Measurements from ENCODE around the gene DMWD. TPM values are rescaled to one million over a fixed set of nuclear protein-coding genes. Genes with fewer than 3 reads are reported as not detected.

DMWD gene
- polyA plus RNA-seq (2011; rRNA removed) = 17.1 and 17.5 TPM in 2 replicates
- 28.8 and 39.5 TPM in 2 replicates for polyA plus RNA-seq (2012; cell fraction: cytosol; rRNA removed)
- polyA plus RNA-seq (2012; cell fraction: nucleus; rRNA removed) = 74.3 and 105 TPM in 2 replicates
- 29.9 to 31.3 TPM (median 29.9 TPM) in 3 replicates for polyA plus RNA-seq (2017; fragmentation: RNase III; extraction: RNeasy Plus Mini Kit Qiagen cat#74134 plus additional on column Dnase treatment)
- 34.6 and 43.7 TPM in 2 replicates for polyA minus RNA-seq (2011; rRNA and poly(A)+ RNA removed)

- POLR2A ChIA-PET = interaction anchor here (0.6 to 2.8 kb wide), 7 partner anchors 8 to 25 kb away, joined by 3 to 43 read pairs (median 3); partner anchors contain the start of genes DMPK, RSPH6A and SIX5
- peak within 1 kb of the TSS; percentile 97 for H3K4me3 ChIP-seq
- peaks cover 19% of the 10 kb centered on the region for H3K4me1 ChIP-seq
- peak within 1 kb of the TSS; percentile 87 to 98 for H3K27ac ChIP-seq
- FAIRE-seq = peak; percentile 93
- no peaks in the 10 kb centered on the region for H3K9me3 ChIP-seq
- TF ChIP-seq RFX5 (IDR thresholded peaks at IDR 0.05) = peak; percentile 61; the same call in 1 of the 2 replicates
- TF ChIP-seq BCL3 (IDR thresholded peaks at IDR 0.05) = peak; percentile 88; the same call in 2 of the 3 replicates
- peak; percentile 86 for TF ChIP-seq POLR2A (IDR thresholded peaks at IDR 0.05; ENCODE audit: low read length)
- TF ChIP-seq EP300 (IDR thresholded peaks at IDR 0.05) = no peak
- peak; percentile 67; the same call in 1 of the 2 replicates for TF ChIP-seq HOXB5 (CRISPR knock-in tag; IDR thresholded peaks at IDR 0.05)
- 0 out of 2 replicates have a peak, but pooled peaks have one; percentile 46 for TF ChIP-seq TP53 (CRISPR knock-in tag; IDR thresholded peaks at IDR 0.05)
- peak; percentile 70 to 90; a peak in 4 of 5 replicates for TF ChIP-seq JUN (IDR thresholded peaks at IDR 0.05)
- TF ChIP-seq PBX3 (IDR thresholded peaks at IDR 0.05) = peak; percentile 89
- TF ChIP-seq EHMT2 (IDR thresholded peaks at IDR 0.05; ENCODE audit: low read depth) = no peak
- TF ChIP-seq FOSB (CRISPR knock-in tag; IDR thresholded peaks at IDR 0.05) = no peak
- 0 out of 2 replicates have a peak, but pooled peaks have one; percentile 18 for TF ChIP-seq MAX (IDR thresholded peaks at IDR 0.05)
- peak; percentile 81; the same call in 1 of the 2 replicates for TF ChIP-seq PHF8 (IDR thresholded peaks at IDR 0.05; ENCODE audit: borderline replicate concordance, low read depth)
- H3K4me2 ChIP-seq = peak within 1 kb of the TSS; percentile 97
- WGBS (ENCODE audit: missing lambda C conversion rate) = 2% methylated on average over 56 of the region's 86 CpGs
- peak; percentile 90 to 93 for ATAC-seq
- CTCF ChIA-PET = interaction anchor here (0.7 to 74.3 kb wide), 4 partner anchors 8 to 991 kb away, joined by 4 to 2204 read pairs (median 1106); partner anchors contain the start of genes DMPK, DMWD, RSPH6A and SIX5
- DNase-seq (ENCODE audit: low read depth in 1 of 2, low spot score in 1 of 2) = peak; percentile 90 to 99
Measured at GRCh38 chr19:45792470-45793177, at the start of gene DMWD. TSS of gene DMWD (minus strand) at chr19:45792845. CDS start at chr19:45792756, 89 bp downstream.

GRCh38 chr19:45842198-45842597, 49.6 kb upstream of the DMWD start:
- CTCF ChIA-PET = interaction anchor here (0.9 to 6.8 kb wide), 6 partner anchors 10 to 44 kb away, joined by 3 to 50 read pairs (median 4); partner anchors contain the start of gene FOXA3
- peaks cover 8% of the 10 kb centered on the region for H3K9me3 ChIP-seq
- no peak for DNase-seq (ENCODE audit: low read depth in 1 of 2, low spot score in 1 of 2)
- POLR2A ChIA-PET = interaction anchor here (1.1 kb wide), 1 partner anchor 21 kb away, joined by 4 read pairs; no protein-coding TSS in a partner anchor
- TF ChIP-seq POLR2AphosphoS2 (conservative IDR thresholded peaks at IDR 0.05; ENCODE audit: low read length) = no peak
- TF ChIP-seq KDM1A (IDR thresholded peaks at IDR 0.05; ENCODE audit: low read depth) = no peak
- ATAC-seq = peak; percentile 29 to 40; a peak in 3 of 6 replicates
- FAIRE-seq = no peak
- no peak overlapping the region for H3K27ac ChIP-seq
- no peak overlapping the region for H3K4me2 ChIP-seq
- H3K4me1 ChIP-seq = no peaks in the 10 kb centered on the region
- 94% methylated on average over 14 of the region's 14 CpGs for WGBS (ENCODE audit: missing lambda C conversion rate)
- no peak overlapping the region for H3K4me3 ChIP-seq

GRCh38 chr19:45834970-45835369, 42.3 kb upstream of the DMWD start:
- ATAC-seq (peak; percentile 13 to 33; a peak in 1 of 6 replicates), FAIRE-seq (no peak), DNase-seq (ENCODE audit: low read depth in 1 of 2, low spot score in 1 of 2) (no peak)
- WGBS (ENCODE audit: missing lambda C conversion rate) = 82% methylated on average over 7 of the region's 7 CpGs
- no peak overlapping the region for H3K27ac ChIP-seq
- H3K9me3 ChIP-seq = peaks cover 8% of the 10 kb centered on the region
- no peak overlapping the region for H3K4me2 ChIP-seq
- POLR2A ChIA-PET = no interaction called here
- H3K4me3 ChIP-seq = no peak overlapping the region
- no peaks in the 10 kb centered on the region for H3K4me1 ChIP-seq
- CTCF ChIA-PET = interaction anchor here (0.8 to 62.0 kb wide), 4 partner anchors 10 to 50 kb away, joined by 3 to 2204 read pairs (median 20); partner anchors contain the start of genes DMPK, DMWD, FOXA3 and RSPH6A
- TF ChIP-seq CBX8 (IDR thresholded peaks at IDR 0.05) (no peak), NR3C1 (IDR thresholded peaks at IDR 0.05) (no peak), SMC3 (IDR thresholded peaks at IDR 0.05) (no peak), FOSL2 (IDR thresholded peaks at IDR 0.05) (no peak), FOSL2 (CRISPR knock-in tag; IDR thresholded peaks at IDR 0.05) (no peak), HES2 (IDR thresholded peaks at IDR 0.05) (no peak), NFE2L2 (conservative IDR thresholded peaks at IDR 0.05; ENCODE audit: low read length) (no peak), HEYL (CRISPR knock-in tag; IDR thresholded peaks at IDR 0.05) (no peak), EHF (CRISPR knock-in tag; IDR thresholded peaks at IDR 0.05) (no peak), CEBPB (IDR thresholded peaks at IDR 0.05) (no peak), USF2 (IDR thresholded peaks at IDR 0.05) (no peak), PBX3 (IDR thresholded peaks at IDR 0.05) (no peak), KDM5A (IDR thresholded peaks at IDR 0.05) (no peak), ELK1 (IDR thresholded peaks at IDR 0.05; ENCODE audit: low read depth, low read length) (no peak)

All from A549 (cell line).